ENCODE measurements around the gene ANKRD17.
"Not testable (repeated sequence)": the region's sequence is repeated elsewhere in the genome, so short reads cannot be mapped to it uniquely, and the experiment has no call there.

Gene ANKRD17

DNA sequence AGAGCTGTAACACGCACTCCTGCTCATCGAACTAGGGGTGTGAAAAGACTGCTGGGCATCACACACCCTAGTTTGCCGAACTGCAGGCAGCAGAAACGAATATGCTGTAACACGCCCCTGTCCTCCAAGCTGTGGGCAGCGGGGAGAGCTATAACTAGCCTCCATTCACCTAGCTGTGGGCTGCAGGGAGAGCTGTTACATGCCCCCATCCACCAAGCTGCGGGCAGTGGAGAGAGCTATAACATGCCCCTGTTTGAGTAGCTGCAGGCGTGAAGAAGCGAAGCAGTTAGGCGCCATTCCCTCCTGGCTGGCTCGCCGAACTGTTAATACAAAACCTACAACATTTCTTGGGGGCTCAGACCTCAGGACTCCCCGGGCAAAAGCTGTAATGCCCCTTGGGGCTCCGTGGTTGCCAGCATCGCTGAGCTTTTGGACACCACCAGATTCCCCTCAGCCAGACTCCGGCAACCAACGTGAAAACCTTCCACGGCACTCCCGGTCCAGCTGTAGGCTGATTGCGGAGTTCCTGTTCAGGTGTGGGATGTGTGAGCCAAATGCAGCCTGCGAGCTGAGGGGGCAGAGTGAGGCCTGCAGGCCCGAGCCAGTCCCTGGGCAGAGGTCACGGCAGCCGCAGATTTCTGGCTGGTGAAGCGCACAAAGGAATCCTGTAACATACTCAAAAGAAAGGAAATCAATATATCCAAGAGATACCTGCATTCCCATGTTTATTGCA lies 41.1 kb upstream of the ANKRD17 start:
- DNase-seq (no peak), ATAC-seq (ENCODE audit: insufficient read depth, low read depth) (no peak)
- TF ChIP-seq EZH2 (IDR thresholded peaks at IDR 0.05; ENCODE audit: borderline replicate concordance, low read depth, low read length, severe bottlenecking): no peak
- TF ChIP-seq, protein P1, sequence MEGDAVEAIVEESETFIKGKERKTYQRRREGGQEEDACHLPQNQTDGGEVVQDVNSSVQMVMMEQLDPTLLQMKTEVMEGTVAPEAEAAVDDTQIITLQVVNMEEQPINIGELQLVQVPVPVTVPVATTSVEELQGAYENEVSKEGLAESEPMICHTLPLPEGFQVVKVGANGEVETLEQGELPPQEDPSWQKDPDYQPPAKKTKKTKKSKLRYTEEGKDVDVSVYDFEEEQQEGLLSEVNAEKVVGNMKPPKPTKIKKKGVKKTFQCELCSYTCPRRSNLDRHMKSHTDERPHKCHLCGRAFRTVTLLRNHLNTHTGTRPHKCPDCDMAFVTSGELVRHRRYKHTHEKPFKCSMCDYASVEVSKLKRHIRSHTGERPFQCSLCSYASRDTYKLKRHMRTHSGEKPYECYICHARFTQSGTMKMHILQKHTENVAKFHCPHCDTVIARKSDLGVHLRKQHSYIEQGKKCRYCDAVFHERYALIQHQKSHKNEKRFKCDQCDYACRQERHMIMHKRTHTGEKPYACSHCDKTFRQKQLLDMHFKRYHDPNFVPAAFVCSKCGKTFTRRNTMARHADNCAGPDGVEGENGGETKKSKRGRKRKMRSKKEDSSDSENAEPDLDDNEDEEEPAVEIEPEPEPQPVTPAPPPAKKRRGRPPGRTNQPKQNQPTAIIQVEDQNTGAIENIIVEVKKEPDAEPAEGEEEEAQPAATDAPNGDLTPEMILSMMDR (IDR thresholded peaks at IDR 0.05; ENCODE audit: borderline replicate concordance, extremely low read depth, low read length, poor library complexity, severe bottlenecking): no peak
- Histone ChIP-seq H3K4me3 (ENCODE audit: low read depth in 1 of 2, low read length in 2 of 2) (no peak overlapping the region), H3K36me3 (ENCODE audit: insufficient read depth, low read length) (no peaks in the 10 kb centered on the region), H3K4me2 (ENCODE audit: insufficient read depth, low read length) (no peak overlapping the region), H3K27ac (ENCODE audit: low read length) (no peak overlapping the region), H3K79me2 (ENCODE audit: insufficient read depth, low read length) (no peaks in the 10 kb centered on the region), H3K9ac (ENCODE audit: low read depth, low read length) (no peak overlapping the region), H4K20me1 (ENCODE audit: insufficient read depth, low read length) (no peaks in the 10 kb centered on the region), H3K4me1 (ENCODE audit: insufficient read depth, low read length) (no peaks in the 10 kb centered on the region), H3K9me3 (ENCODE audit: insufficient read depth, low read length, severe bottlenecking) (no peaks in the 10 kb centered on the region), H2AFZ (ENCODE audit: low read depth, low read length) (no peak overlapping the region), H3K27me3 (ENCODE audit: insufficient read depth, low read length, poor library complexity) (no peaks in the 10 kb centered on the region)

DNA sequence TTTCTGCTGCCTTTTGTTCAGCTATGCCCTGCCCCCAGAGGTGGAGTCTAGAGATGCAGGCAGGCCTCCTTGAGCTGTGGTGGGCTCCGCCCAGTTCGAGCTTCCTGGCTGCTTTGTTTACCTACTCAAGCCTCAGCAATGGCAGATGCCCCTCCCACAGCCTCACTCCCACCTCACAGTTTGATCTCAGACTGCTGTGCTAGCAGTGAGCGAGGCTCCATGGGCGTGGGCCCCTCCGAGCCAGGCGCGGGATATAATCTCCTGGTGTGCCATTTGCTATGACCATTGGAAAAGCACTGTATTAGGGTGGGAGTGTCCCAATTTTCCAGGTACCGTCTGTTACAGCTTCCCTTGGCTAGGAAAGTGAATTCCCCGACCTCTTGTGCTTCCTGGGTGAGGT lies 34.1 kb upstream of the ANKRD17 start:
- not testable (repeated sequence) for H2AFZ ChIP-seq (ENCODE audit: low read depth, low read length); H4K20me1 ChIP-seq (ENCODE audit: insufficient read depth, low read length); ATAC-seq (ENCODE audit: insufficient read depth, low read depth); H3K9me3 ChIP-seq (ENCODE audit: insufficient read depth, low read length, severe bottlenecking); H3K4me1 ChIP-seq (ENCODE audit: insufficient read depth, low read length); H3K36me3 ChIP-seq (ENCODE audit: insufficient read depth, low read length); H3K27ac ChIP-seq (ENCODE audit: low read length); H3K27me3 ChIP-seq (ENCODE audit: insufficient read depth, low read length, poor library complexity); H3K4me2 ChIP-seq (ENCODE audit: insufficient read depth, low read length); H3K4me3 ChIP-seq (ENCODE audit: low read depth in 1 of 2, low read length in 2 of 2); H3K9ac ChIP-seq (ENCODE audit: low read depth, low read length); H3K79me2 ChIP-seq (ENCODE audit: insufficient read depth, low read length)
- DNase-seq: peak; percentile 14

DNA sequence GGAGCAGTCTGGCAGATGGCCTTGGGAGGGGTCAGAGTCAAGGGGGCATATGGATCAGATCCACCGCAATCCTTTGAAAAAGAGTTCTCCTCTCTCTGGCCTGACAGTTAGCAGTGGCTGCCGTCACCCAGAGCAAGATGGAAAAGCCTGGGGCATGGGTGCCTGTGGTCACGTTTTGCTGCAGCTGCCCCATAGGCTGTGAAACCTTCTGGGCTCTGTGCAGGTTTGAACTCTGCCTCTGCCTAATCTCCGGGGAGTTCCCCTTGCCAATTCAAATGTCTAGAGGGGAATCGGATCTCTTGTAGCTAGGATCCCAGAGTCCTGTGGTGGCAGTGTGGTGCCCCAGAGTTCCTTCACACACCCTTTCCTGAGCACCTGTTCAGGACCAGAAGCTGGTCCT lies 23.4 kb upstream of the ANKRD17 start:
- H3K27me3 ChIP-seq (ENCODE audit: insufficient read depth, low read length, poor library complexity): no peaks in the 10 kb centered on the region
- no peak for ATAC-seq (ENCODE audit: insufficient read depth, low read depth)

DNA sequence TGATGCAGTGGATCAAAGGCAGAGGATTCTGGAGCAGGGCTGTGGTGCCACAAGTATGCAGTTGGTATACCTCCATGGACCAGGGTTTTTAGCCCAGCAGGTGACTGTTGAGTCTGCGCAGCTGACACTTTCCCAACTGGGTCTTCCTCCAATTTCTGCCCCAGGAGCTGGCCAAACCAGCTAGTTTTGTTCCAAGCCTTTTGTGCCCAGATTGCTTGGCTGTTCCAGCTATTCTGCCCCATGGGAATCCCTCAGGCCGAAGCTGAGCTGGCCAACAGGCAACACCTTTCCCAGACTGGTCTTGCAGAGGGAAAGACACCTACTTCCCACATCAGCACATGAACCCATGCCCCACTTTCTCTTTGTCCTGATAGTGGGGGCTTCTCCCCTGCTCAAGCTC lies 22.8 kb upstream of the ANKRD17 start:
- Histone ChIP-seq H3K27me3 (ENCODE audit: insufficient read depth, low read length, poor library complexity) (no peaks in the 10 kb centered on the region), H3K4me1 (ENCODE audit: insufficient read depth, low read length) (no peaks in the 10 kb centered on the region), H2AFZ (ENCODE audit: low read depth, low read length) (no peak overlapping the region), H3K27ac (ENCODE audit: low read length) (no peak overlapping the region), H3K36me3 (ENCODE audit: insufficient read depth, low read length) (no peaks in the 10 kb centered on the region), H3K9me3 (ENCODE audit: insufficient read depth, low read length, severe bottlenecking) (no peaks in the 10 kb centered on the region), H4K20me1 (ENCODE audit: insufficient read depth, low read length) (no peaks in the 10 kb centered on the region), H3K9ac (ENCODE audit: low read depth, low read length) (no peak overlapping the region), H3K4me2 (ENCODE audit: insufficient read depth, low read length) (no peak overlapping the region), H3K4me3 (ENCODE audit: low read depth in 1 of 2, low read length in 2 of 2) (no peak overlapping the region), H3K79me2 (ENCODE audit: insufficient read depth, low read length) (no peaks in the 10 kb centered on the region)
- TF ChIP-seq, protein P1 (IDR thresholded peaks at IDR 0.05; ENCODE audit: borderline replicate concordance, extremely low read depth, low read length, poor library complexity, severe bottlenecking): no peak
- TF ChIP-seq EZH2 (IDR thresholded peaks at IDR 0.05; ENCODE audit: borderline replicate concordance, low read depth, low read length, severe bottlenecking): no peak
- DNase-seq: no peak
- no peak for ATAC-seq (ENCODE audit: insufficient read depth, low read depth)

More for the DNA sequence above, 23.4 kb upstream of the ANKRD17 start:
- H3K79me2 ChIP-seq (ENCODE audit: insufficient read depth, low read length): no peaks in the 10 kb centered on the region
- TF ChIP-seq, protein P1 (IDR thresholded peaks at IDR 0.05; ENCODE audit: borderline replicate concordance, extremely low read depth, low read length, poor library complexity, severe bottlenecking): no peak
- no peak for TF ChIP-seq EZH2 (IDR thresholded peaks at IDR 0.05; ENCODE audit: borderline replicate concordance, low read depth, low read length, severe bottlenecking)
- no peaks in the 10 kb centered on the region for H3K9me3 ChIP-seq (ENCODE audit: insufficient read depth, low read length, severe bottlenecking)
- DNase-seq: no peak
- no peaks in the 10 kb centered on the region for H3K36me3 ChIP-seq (ENCODE audit: insufficient read depth, low read length)
- H3K27ac ChIP-seq (ENCODE audit: low read length): no peak overlapping the region
- no peak overlapping the region for H3K4me2 ChIP-seq (ENCODE audit: insufficient read depth, low read length)
- H3K4me1 ChIP-seq (ENCODE audit: insufficient read depth, low read length): no peaks in the 10 kb centered on the region
- no peak overlapping the region for H2AFZ ChIP-seq (ENCODE audit: low read depth, low read length)
- no peak overlapping the region for H3K4me3 ChIP-seq (ENCODE audit: low read depth in 1 of 2, low read length in 2 of 2)
- H3K9ac ChIP-seq (ENCODE audit: low read depth, low read length): no peak overlapping the region
- no peaks in the 10 kb centered on the region for H4K20me1 ChIP-seq (ENCODE audit: insufficient read depth, low read length)
